Measurements from ENCODE around the gene CD6.

The CD6 gene

DNA sequence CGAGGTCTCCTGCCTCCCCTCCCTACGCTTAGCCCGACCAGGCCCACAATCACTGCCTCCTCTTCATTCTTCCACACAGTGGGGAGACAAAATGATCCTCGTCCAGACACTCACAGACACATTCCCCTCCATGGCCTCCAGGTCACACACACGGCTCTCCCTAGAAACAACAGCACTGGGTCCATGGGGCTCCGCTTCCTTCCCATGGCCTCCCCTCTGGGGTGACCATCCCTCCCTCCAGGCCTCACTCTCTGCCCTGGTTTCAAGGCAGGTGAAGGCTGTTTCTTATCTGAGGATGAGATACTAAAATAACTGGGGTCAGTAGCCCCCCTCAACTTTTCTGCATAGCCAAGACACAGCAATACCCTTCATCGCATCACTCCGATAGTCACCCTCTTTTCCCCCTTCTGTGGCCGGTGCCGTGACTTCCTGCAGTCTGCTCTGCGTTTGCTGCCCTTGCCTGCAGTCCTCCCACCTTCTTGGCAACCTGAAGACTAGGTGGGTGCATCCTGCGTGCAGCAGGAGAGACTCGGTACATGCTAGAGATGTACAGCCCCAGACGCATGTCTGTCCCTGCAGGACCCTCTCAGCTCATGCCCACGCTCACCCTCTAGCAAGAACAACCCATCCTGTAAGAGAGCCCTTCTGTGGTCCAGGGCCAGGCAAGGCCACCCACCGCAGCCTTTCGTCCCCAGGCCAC is 55.8 kb downstream of the CD6 start:
- TF ChIP-seq FOXA1 (IDR thresholded peaks at IDR 0.05) (no peak), FOXM1 (IDR thresholded peaks at IDR 0.05; ENCODE audit: borderline replicate concordance) (no peak), ZNF384 (IDR thresholded peaks at IDR 0.05) (no peak), SUZ12 (IDR thresholded peaks at IDR 0.05) (no peak), ELF4 (IDR thresholded peaks at IDR 0.05) (no peak), ARNT (IDR thresholded peaks at IDR 0.05) (no peak), FOXK2 (IDR thresholded peaks at IDR 0.05) (no peak), L3MBTL2 (conservative IDR thresholded peaks at IDR 0.05) (no peak), SP1 (IDR thresholded peaks at IDR 0.05) (no peak)
- TF ChIP-seq, protein P1, sequence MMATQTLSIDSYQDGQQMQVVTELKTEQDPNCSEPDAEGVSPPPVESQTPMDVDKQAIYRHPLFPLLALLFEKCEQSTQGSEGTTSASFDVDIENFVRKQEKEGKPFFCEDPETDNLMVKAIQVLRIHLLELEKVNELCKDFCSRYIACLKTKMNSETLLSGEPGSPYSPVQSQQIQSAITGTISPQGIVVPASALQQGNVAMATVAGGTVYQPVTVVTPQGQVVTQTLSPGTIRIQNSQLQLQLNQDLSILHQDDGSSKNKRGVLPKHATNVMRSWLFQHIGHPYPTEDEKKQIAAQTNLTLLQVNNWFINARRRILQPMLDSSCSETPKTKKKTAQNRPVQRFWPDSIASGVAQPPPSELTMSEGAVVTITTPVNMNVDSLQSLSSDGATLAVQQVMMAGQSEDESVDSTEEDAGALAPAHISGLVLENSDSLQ (IDR thresholded peaks at IDR 0.05): no peak
- ChIA-PET POLR2A (no interaction called here), CTCF (no interaction called here)
- DNase-seq (ENCODE audit: extremely low spot score): no peak

DNA sequence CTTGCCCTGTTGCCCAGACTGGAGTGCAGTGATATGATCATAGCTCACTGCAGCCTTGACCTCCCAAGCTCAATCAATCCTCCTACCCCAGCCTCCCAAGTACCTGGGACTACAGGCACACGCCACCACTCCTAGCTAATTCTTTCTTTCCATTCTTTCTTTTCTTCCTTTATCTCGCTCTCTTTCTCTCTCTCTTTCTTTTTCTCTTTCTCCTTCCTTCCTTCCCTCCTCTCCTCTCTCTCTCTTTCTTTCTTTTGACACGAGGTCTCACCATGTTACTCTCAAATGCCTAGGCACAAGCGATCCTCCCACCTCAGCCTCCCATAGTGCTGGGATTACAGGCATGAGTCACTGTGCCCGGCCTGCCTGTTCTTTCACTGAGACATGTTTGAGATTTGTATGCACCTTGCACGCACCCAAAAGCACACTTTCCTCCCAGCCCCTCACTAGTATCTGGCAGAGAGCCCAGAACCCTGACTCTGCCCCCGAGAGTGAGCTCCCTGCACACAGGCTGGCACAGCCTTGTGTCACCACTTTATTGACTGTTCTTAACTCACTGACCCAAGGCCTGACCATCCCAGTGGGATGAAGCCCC is 56.8 kb downstream of the CD6 start:
- ChIA-PET CTCF (no interaction called here), POLR2A (interaction anchor here (0.7 kb wide), 1 partner anchor 114 kb away, joined by 3 read pairs; the partner anchor contains the start of gene TMEM109)
- TF ChIP-seq FOXK2 (IDR thresholded peaks at IDR 0.05): no peak

DNA sequence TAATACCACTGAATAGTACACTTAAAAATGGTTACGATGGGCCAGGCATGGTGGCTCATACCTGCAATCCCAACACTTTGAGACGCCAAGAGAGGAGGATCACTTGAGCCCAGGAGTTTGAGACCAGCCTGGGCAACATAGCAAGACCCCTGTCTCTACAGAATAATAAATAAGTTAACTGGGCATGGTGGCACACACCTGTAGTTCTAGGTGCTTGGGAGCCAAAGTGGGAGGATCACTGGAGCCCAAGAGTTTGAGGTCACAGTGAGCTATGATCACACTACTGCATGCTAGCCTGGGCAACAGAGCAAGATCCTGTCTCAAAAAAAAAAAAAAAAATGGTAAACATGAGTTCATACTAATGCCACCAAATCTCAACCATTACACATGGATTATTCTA is 61.3 kb downstream of the CD6 start:
- CTCF ChIA-PET: no interaction called here
- POLR2A ChIA-PET: no interaction called here
- TF ChIP-seq NFRKB (IDR thresholded peaks at IDR 0.05) (no peak), ARNT (IDR thresholded peaks at IDR 0.05) (no peak), TARDBP (IDR thresholded peaks at IDR 0.05) (no peak), BHLHE40 (IDR thresholded peaks at IDR 0.05; ENCODE audit: borderline replicate concordance) (no peak), L3MBTL2 (conservative IDR thresholded peaks at IDR 0.05) (no peak), ELF4 (IDR thresholded peaks at IDR 0.05) (no peak), HDGF (IDR thresholded peaks at IDR 0.05; ENCODE audit: borderline replicate concordance) (no peak), SP1 (IDR thresholded peaks at IDR 0.05) (no peak), LEF1 (IDR thresholded peaks at IDR 0.05; ENCODE audit: borderline replicate concordance) (no peak), ZNF384 (IDR thresholded peaks at IDR 0.05) (no peak), FOXK2 (IDR thresholded peaks at IDR 0.05) (no peak), SUZ12 (IDR thresholded peaks at IDR 0.05) (no peak), FOXM1 (IDR thresholded peaks at IDR 0.05; ENCODE audit: borderline replicate concordance) (no peak), FOXA1 (IDR thresholded peaks at IDR 0.05) (no peak), CTBP1 (IDR thresholded peaks at IDR 0.05; ENCODE audit: borderline replicate concordance) (no peak)
- TF ChIP-seq, protein P1 (IDR thresholded peaks at IDR 0.05): no peak
- no peak for DNase-seq (ENCODE audit: extremely low spot score)

More for the DNA sequence above, 56.8 kb downstream of the CD6 start:
- no peak for DNase-seq (ENCODE audit: extremely low spot score)

DNA sequence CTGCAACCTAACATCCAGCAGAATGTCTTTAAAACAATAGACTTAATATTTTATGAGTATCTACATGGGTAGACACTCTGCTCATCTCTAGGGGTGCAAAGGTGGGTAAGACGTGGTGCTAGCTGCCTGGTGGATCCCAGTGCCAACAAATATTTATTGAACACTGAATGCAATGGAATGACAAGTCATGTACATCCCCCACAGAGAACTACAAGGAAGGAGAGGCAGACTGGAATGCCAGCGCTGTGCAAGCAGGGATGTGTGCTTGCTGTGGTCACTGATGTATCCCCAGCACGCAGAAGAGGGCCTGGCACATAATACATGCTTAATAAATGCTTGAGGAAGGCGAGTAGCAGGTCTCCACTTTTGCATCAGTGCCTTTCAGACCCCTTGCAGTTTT is 61.9 kb downstream of the CD6 start:
- TF ChIP-seq NFRKB (IDR thresholded peaks at IDR 0.05): no peak
- TF ChIP-seq TARDBP (IDR thresholded peaks at IDR 0.05): no peak
- TF ChIP-seq, protein P1 (IDR thresholded peaks at IDR 0.05): no peak
- TF ChIP-seq FOXM1 (IDR thresholded peaks at IDR 0.05; ENCODE audit: borderline replicate concordance): no peak
- TF ChIP-seq L3MBTL2 (conservative IDR thresholded peaks at IDR 0.05): no peak
- no peak for TF ChIP-seq SP1 (IDR thresholded peaks at IDR 0.05)
- TF ChIP-seq LEF1 (IDR thresholded peaks at IDR 0.05; ENCODE audit: borderline replicate concordance): no peak
- no peak for TF ChIP-seq BHLHE40 (IDR thresholded peaks at IDR 0.05; ENCODE audit: borderline replicate concordance)
- no peak for TF ChIP-seq ARNT (IDR thresholded peaks at IDR 0.05)
- TF ChIP-seq ELF4 (IDR thresholded peaks at IDR 0.05): no peak
- TF ChIP-seq FOXA1 (IDR thresholded peaks at IDR 0.05): no peak
- no peak for TF ChIP-seq FOXK2 (IDR thresholded peaks at IDR 0.05)
- no peak for TF ChIP-seq SUZ12 (IDR thresholded peaks at IDR 0.05)
- TF ChIP-seq ZNF384 (IDR thresholded peaks at IDR 0.05): no peak
- TF ChIP-seq CTBP1 (IDR thresholded peaks at IDR 0.05; ENCODE audit: borderline replicate concordance): no peak
- no peak for TF ChIP-seq HDGF (IDR thresholded peaks at IDR 0.05; ENCODE audit: borderline replicate concordance)
- ChIA-PET CTCF (no interaction called here), POLR2A (no interaction called here)
- no peak for DNase-seq (ENCODE audit: extremely low spot score)

DNA sequence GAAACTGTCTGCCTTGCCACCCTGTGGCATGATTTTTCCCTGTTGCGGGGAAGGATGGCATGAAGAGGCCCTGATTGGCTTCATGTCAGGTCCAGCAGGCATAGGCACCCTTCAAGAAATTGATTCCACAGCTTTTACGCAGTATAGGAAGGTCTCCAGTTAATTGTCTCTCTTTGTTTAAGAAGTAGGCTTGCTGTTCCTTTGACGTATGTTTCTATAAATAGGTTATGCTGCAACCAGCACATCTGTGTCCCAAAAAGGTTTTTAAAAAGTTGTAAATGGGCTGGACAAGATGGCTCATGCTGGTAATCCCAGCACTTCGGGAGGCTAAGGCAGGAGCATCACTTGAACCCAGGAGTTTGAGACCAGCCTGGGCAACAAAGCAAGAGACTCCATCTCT is 62.6 kb downstream of the CD6 start:
- TF ChIP-seq LEF1 (IDR thresholded peaks at IDR 0.05; ENCODE audit: borderline replicate concordance) (no peak), HDGF (IDR thresholded peaks at IDR 0.05; ENCODE audit: borderline replicate concordance) (no peak), FOXA1 (IDR thresholded peaks at IDR 0.05) (no peak), CTBP1 (IDR thresholded peaks at IDR 0.05; ENCODE audit: borderline replicate concordance) (no peak), BHLHE40 (IDR thresholded peaks at IDR 0.05; ENCODE audit: borderline replicate concordance) (no peak), NFRKB (IDR thresholded peaks at IDR 0.05) (no peak), FOXK2 (IDR thresholded peaks at IDR 0.05) (no peak), ZNF384 (IDR thresholded peaks at IDR 0.05) (no peak), TARDBP (IDR thresholded peaks at IDR 0.05) (no peak), ELF4 (IDR thresholded peaks at IDR 0.05) (no peak), SP1 (IDR thresholded peaks at IDR 0.05) (no peak), L3MBTL2 (conservative IDR thresholded peaks at IDR 0.05) (no peak), SUZ12 (IDR thresholded peaks at IDR 0.05) (no peak), ARNT (IDR thresholded peaks at IDR 0.05) (no peak)
- CTCF ChIA-PET: no interaction called here
- POLR2A ChIA-PET: no interaction called here
- DNase-seq (ENCODE audit: extremely low spot score): no peak
